ENCODE results near the gene GRPEL2. TPM values are rescaled to one million over a fixed set of nuclear protein-coding genes. Genes with fewer than 3 reads are reported as not detected.

GRPEL2 gene
- total and polyA plus RNA-seq, 2 of the 8 experiments (the other 6 are each of a cell fraction or from before 2014, with no cell fraction given) = 11.2 to 52.2 TPM

DNA sequence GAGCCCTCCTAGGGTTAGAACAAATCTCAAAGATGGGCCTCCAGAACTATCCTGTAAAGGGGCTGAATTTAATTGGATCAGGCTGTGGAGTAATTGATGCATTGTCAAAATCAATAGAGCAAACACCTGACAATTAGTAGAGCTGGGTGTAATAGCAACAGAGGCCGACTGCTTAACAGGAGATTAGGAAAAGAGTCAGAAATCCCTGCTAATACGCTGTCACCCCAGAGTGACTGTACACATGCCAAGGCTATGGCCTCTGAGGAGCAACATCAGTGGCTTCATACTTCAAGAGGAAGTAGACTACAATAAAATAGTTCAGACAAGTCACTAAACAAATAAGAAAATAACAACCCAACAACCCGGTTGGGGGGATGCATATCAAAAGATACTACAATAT, 18.7 kb upstream of the GRPEL2 start:
- Histone ChIP-seq H4K5ac (ENCODE audit: insufficient read length, low read depth, low read length) (no peak overlapping the region), H2AK5ac (ENCODE audit: low read depth, low read length) (no peak overlapping the region), H3K4me2 (ENCODE audit: insufficient read depth in 1 of 2, low read depth in 2 of 2, low read length in 2 of 2) (no peak overlapping the region), H3K4me3 (ENCODE audit: extremely low read depth in 1 of 4, insufficient read depth in 2 of 4, low read depth in 3 of 4, low read length in 4 of 4) (no peak overlapping the region), H3K56ac (replicated peaks; ENCODE audit: insufficient read length, low read depth, low read length) (no peak overlapping the region), H3K27me3 (replicated peaks in 1 of 4; ENCODE audit: control insufficient read depth in 3 of 4, extremely low read depth in 1 of 4, insufficient read depth in 3 of 4, low read length in 3 of 4) (no peaks in the 10 kb centered on the region), H4K8ac (ENCODE audit: extremely low read depth, insufficient read depth, low read length) (no peak overlapping the region), H4K91ac (replicated peaks; ENCODE audit: insufficient read length, low read length) (no peak overlapping the region), H2BK20ac (ENCODE audit: low read length) (no peak overlapping the region), H3K18ac (ENCODE audit: extremely low read depth, low read length) (no peak overlapping the region), H2BK12ac (ENCODE audit: low read depth, low read length) (no peak overlapping the region), H2BK120ac (replicated peaks; ENCODE audit: low read depth, low read length) (no peak overlapping the region), H3K23ac (ENCODE audit: insufficient read length) (no peak overlapping the region), H3K4me1 (replicated peaks in 1 of 4; ENCODE audit: control insufficient read depth in 3 of 4, insufficient read depth in 4 of 4, low read length in 3 of 4) (peaks cover 0 to 4% (median 0%) of the 10 kb centered on the region in 4 experiments; a peak in 1 of 7 replicates), H3K9ac (replicated peaks in 1 of 4; ENCODE audit: extremely low read depth in 1 of 4, low read depth in 3 of 4, low read length in 3 of 4) (no peak overlapping the region), H3K4ac (replicated peaks; ENCODE audit: insufficient read length, low read depth, low read length) (no peak overlapping the region), H3K79me2 (ENCODE audit: control insufficient read depth in 1 of 2, insufficient read depth in 2 of 2, low read length in 2 of 2) (no peaks in the 10 kb centered on the region), H2AFZ (ENCODE audit: low read length) (no peak overlapping the region), H3K79me1 (ENCODE audit: low read depth, low read length) (no peaks in the 10 kb centered on the region), H4K20me1 (replicated peaks in 1 of 2; ENCODE audit: control insufficient read depth in 1 of 2, insufficient read depth in 2 of 2, low read length in 2 of 2) (no peaks in the 10 kb centered on the region), H2BK15ac (ENCODE audit: low read length) (no peak overlapping the region), H3K14ac (ENCODE audit: insufficient read length) (no peak overlapping the region), H3K36me3 (ENCODE audit: control insufficient read depth in 2 of 4, insufficient read depth in 4 of 4, low read length in 3 of 4) (no peaks in the 10 kb centered on the region), H3K9me3 (ENCODE audit: insufficient read depth in 2 of 2, low read depth in 1 of 2, low read length in 1 of 2) (no peaks in the 10 kb centered on the region), H2BK5ac (ENCODE audit: low read depth, low read length) (no peak overlapping the region), H3K23me2 (ENCODE audit: low read depth, low read length) (no peaks in the 10 kb centered on the region), H3K27ac (ENCODE audit: low read depth, low read length) (no peak overlapping the region)
- ChIA-PET CTCF (ENCODE audit: partially characterized antibody) (interaction anchor here (1.3 to 3.2 kb wide), 4 partner anchors 9 to 113 kb away, joined by 3 to 18 read pairs (median 8); no protein-coding TSS in a partner anchor), POLR2A (ENCODE audit: partially characterized antibody) (interaction anchor here (1.2 kb wide), 1 partner anchor 19 kb away, joined by 6 read pairs; the partner anchor contains the start of gene GRPEL2)
- DNase-seq (ENCODE audit: low read depth in 1 of 2, low spot score in 2 of 2) (no peak), FAIRE-seq (no peak)
- 86% methylated on average over 3 of the region's 3 CpGs; no CpG with 5 or more reads in 1 of the 2 experiments for WGBS, 2 experiments (ENCODE audit: extremely low coverage in 1 of 2, insufficient coverage in 1 of 2, insufficient read length in 1 of 2, insufficient replicate concordance in 2 of 2, low coverage in 1 of 2, low lambda C conversion rate in 2 of 2, missing lambda C conversion rate in 1 of 2)
- no peak for TF ChIP-seq CREB1 (IDR thresholded peaks at IDR 0.05)
- no peak for TF ChIP-seq ASH2L (IDR thresholded peaks at IDR 0.05; ENCODE audit: low read length)
- TF ChIP-seq MAFK (IDR thresholded peaks at IDR 0.05; ENCODE audit: low read depth, low read length) = no peak
- TF ChIP-seq, protein P1, sequence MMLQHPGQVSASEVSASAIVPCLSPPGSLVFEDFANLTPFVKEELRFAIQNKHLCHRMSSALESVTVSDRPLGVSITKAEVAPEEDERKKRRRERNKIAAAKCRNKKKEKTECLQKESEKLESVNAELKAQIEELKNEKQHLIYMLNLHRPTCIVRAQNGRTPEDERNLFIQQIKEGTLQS (IDR thresholded peaks at IDR 0.05; ENCODE audit: insufficient read depth, low read depth, low read length) = no peak
- no peak for TF ChIP-seq BRCA1 (IDR thresholded peaks at IDR 0.05; ENCODE audit: low read depth, low read length)
- no peak for TF ChIP-seq EP300 (IDR thresholded peaks at IDR 0.05; ENCODE audit: borderline replicate concordance in 1 of 2, low read depth in 2 of 2, low read length in 2 of 2)
- no peak for TF ChIP-seq POLR2AphosphoS5 (IDR thresholded peaks at IDR 0.05; ENCODE audit: low read depth, low read length)

Measured in H1 (cell line).